ENCODE measurements around the gene MTAP. TPM values are rescaled to one million over a fixed set of nuclear protein-coding genes. Genes with fewer than 3 reads are reported as not detected.

Gene MTAP
- total RNA-seq, 1 donor from 2014 or later: 56.1 TPM

DNA sequence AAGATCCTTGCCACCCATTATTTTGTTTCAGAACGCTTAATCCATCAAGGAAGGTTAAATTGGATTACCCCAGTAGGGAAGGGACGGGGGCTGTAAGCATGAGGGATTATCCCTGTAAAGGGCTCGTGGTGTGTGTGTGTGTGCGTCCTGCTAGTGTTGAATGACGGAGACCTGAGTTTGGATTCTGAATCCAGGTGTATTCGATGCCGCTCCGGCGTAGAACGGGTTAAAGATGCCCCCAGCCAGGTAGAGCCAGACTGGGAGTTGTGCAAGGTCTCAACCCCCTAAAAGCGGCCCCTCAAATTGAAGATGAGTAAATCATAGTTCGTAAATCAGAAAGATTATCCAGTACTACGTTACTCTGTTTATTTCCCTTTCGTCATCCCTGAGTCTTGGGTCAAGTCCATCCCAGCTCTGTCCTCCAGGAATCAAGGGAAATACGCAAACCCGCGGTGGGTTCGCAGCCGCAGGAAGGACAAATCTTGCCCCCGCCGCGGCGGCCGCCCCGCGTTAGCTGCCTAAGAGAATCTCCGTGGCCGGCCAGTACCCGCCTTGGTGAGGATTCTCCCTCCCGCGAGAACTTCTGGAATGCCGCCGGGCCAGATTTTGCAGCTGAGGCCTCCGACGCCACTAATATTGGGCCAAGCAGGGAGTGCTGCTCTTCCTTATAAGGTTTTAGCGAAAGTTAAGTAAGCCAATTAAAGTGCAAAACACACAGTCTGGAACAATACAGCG lies 586 bp upstream of the MTAP start:
- Mint-ChIP-seq H3K27ac (ENCODE audit: unreplicated experiment) (peak overlapping the region; percentile 94), H3K4me3 (ENCODE audit: unreplicated experiment) (peak overlapping the region; percentile 99), H3K36me3 (ENCODE audit: low read depth, unreplicated experiment) (peaks cover 8% of the 10 kb centered on the region), H3K4me1 (ENCODE audit: low read depth, unreplicated experiment) (peaks cover 26% of the 10 kb centered on the region), H3K27me3 (ENCODE audit: low read depth, unreplicated experiment) (no peaks in the 10 kb centered on the region), H3K9me3 (ENCODE audit: unreplicated experiment) (no peaks in the 10 kb centered on the region)
- H4K20me1 ChIP-seq (ENCODE audit: insufficient read depth, low read length): peaks cover 39% of the 10 kb centered on the region
- H3K4me2 ChIP-seq (ENCODE audit: low read length): peak overlapping the region; percentile 94
- peak overlapping the region; percentile 85 for H3K4me3 ChIP-seq (ENCODE audit: insufficient read depth, low read depth, low read length)
- H3K4me1 ChIP-seq (ENCODE audit: insufficient read depth, low read length): peaks cover 28% of the 10 kb centered on the region
- no peaks in the 10 kb centered on the region for H3K9me3 ChIP-seq (ENCODE audit: insufficient read depth, low read depth, low read length)
- H3K9ac ChIP-seq (ENCODE audit: low read length): peak overlapping the region; percentile 86
- H3K27ac ChIP-seq (ENCODE audit: low read depth, low read length): peak overlapping the region; percentile 74
- no peak for TF ChIP-seq EZH2 (IDR thresholded peaks at IDR 0.05; ENCODE audit: insufficient read depth, low read length)
- TF ChIP-seq CTCF (IDR thresholded peaks at IDR 0.05; ENCODE audit: insufficient read depth, low read depth, low read length): no peak
- FAIRE-seq (no peak), DNase-seq (ENCODE audit: low read depth) (peak; percentile 82)
- peaks cover 54% of the 10 kb centered on the region for H3K79me2 ChIP-seq (ENCODE audit: insufficient read depth, low read length)
- H2AFZ ChIP-seq (ENCODE audit: low read depth, low read length): peak overlapping the region; percentile 85
- no peaks in the 10 kb centered on the region for H3K27me3 ChIP-seq (ENCODE audit: insufficient read depth, low read length)
- no peaks in the 10 kb centered on the region for H3K36me3 ChIP-seq (ENCODE audit: insufficient read depth, low read length)

DNA sequence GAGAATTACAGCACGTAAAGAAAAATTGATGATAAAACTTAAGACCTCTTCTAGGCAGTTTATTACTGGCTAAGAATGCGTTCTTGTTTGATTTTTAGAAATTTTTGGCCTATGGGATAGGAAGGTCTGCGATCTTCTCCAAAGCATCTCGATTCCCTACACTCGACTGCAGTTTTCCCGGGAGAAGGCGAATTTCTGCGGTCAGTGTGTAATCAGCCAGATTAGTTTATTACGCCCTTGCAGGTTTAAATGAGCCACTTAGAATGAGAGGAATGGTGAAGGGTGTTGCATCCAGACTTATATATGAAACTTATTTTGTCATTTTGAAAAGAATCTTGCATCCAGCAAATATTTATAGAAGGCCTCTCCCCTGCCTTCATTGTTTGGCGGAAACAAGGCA lies 1.2 kb downstream of the MTAP start:
- Mint-ChIP-seq H3K4me1 (ENCODE audit: low read depth, unreplicated experiment) (peaks cover 22% of the 10 kb centered on the region), H3K4me3 (ENCODE audit: unreplicated experiment) (peak overlapping the region; percentile 99), H3K9me3 (ENCODE audit: unreplicated experiment) (no peaks in the 10 kb centered on the region), H3K27me3 (ENCODE audit: low read depth, unreplicated experiment) (no peaks in the 10 kb centered on the region), H3K36me3 (ENCODE audit: low read depth, unreplicated experiment) (peaks cover 12% of the 10 kb centered on the region), H3K27ac (ENCODE audit: unreplicated experiment) (peak overlapping the region; percentile 89)
- Histone ChIP-seq H3K79me2 (ENCODE audit: insufficient read depth, low read length) (peaks cover 72% of the 10 kb centered on the region), H3K4me1 (ENCODE audit: insufficient read depth, low read length) (peaks cover 26% of the 10 kb centered on the region), H3K9me3 (ENCODE audit: insufficient read depth, low read depth, low read length) (no peaks in the 10 kb centered on the region), H3K4me3 (ENCODE audit: insufficient read depth, low read depth, low read length) (peak overlapping the region; percentile 85), H3K27me3 (ENCODE audit: insufficient read depth, low read length) (no peaks in the 10 kb centered on the region), H3K9ac (ENCODE audit: low read length) (peak overlapping the region; percentile 86), H3K4me2 (ENCODE audit: low read length) (peak overlapping the region; percentile 94), H2AFZ (ENCODE audit: low read depth, low read length) (peak overlapping the region; percentile 85), H4K20me1 (ENCODE audit: insufficient read depth, low read length) (peaks cover 56% of the 10 kb centered on the region), H3K36me3 (ENCODE audit: insufficient read depth, low read length) (no peaks in the 10 kb centered on the region), H3K27ac (ENCODE audit: low read depth, low read length) (peak overlapping the region; percentile 74)
- DNase-seq (ENCODE audit: low read depth): peak; percentile 39
- no peak for FAIRE-seq
- no peak for TF ChIP-seq CTCF (IDR thresholded peaks at IDR 0.05; ENCODE audit: insufficient read depth, low read depth, low read length)
- TF ChIP-seq EZH2 (IDR thresholded peaks at IDR 0.05; ENCODE audit: insufficient read depth, low read length): no peak

DNA sequence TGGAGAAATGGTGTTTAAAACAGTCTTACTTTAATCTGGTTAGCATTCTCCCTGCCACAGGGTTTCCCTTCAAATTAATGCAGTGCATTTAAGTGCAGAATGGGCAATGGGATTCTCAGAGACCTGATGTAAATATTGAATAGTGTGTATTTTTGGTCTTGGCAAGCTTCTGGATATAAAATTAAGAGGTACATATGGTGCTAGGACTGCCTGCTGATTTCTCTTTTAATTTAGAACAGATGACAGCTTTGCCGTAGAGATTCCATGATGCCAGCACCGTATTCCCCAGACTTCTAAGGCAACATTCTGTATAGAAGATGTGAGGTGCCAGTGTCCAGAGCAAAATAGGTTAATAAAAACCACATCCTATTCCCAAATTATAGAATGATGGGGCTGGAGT lies 1.9 kb downstream of the MTAP start:
- H3K27ac Mint-ChIP-seq (ENCODE audit: unreplicated experiment): no peak overlapping the region
- H3K36me3 Mint-ChIP-seq (ENCODE audit: low read depth, unreplicated experiment): peaks cover 15% of the 10 kb centered on the region

More for the DNA sequence above, 1.9 kb downstream of the MTAP start:
- Histone ChIP-seq H2AFZ (ENCODE audit: low read depth, low read length) (no peak overlapping the region), H3K4me2 (ENCODE audit: low read length) (peak overlapping the region; percentile 94), H3K9me3 (ENCODE audit: insufficient read depth, low read depth, low read length) (no peaks in the 10 kb centered on the region), H4K20me1 (ENCODE audit: insufficient read depth, low read length) (peaks cover 56% of the 10 kb centered on the region), H3K27ac (ENCODE audit: low read depth, low read length) (no peak overlapping the region), H3K79me2 (ENCODE audit: insufficient read depth, low read length) (peaks cover 79% of the 10 kb centered on the region), H3K36me3 (ENCODE audit: insufficient read depth, low read length) (peaks cover 4% of the 10 kb centered on the region), H3K27me3 (ENCODE audit: insufficient read depth, low read length) (no peaks in the 10 kb centered on the region), H3K4me3 (ENCODE audit: insufficient read depth, low read depth, low read length) (peak overlapping the region; percentile 85), H3K4me1 (ENCODE audit: insufficient read depth, low read length) (peaks cover 26% of the 10 kb centered on the region), H3K9ac (ENCODE audit: low read length) (peak overlapping the region; percentile 86)
- H3K27me3 Mint-ChIP-seq (ENCODE audit: low read depth, unreplicated experiment): no peaks in the 10 kb centered on the region
- no peak for TF ChIP-seq EZH2 (IDR thresholded peaks at IDR 0.05; ENCODE audit: insufficient read depth, low read length)
- TF ChIP-seq CTCF (IDR thresholded peaks at IDR 0.05; ENCODE audit: insufficient read depth, low read depth, low read length): no peak
- H3K4me1 Mint-ChIP-seq (ENCODE audit: low read depth, unreplicated experiment): peaks cover 22% of the 10 kb centered on the region
- FAIRE-seq (no peak), DNase-seq (ENCODE audit: low read depth) (no peak)
- no peaks in the 10 kb centered on the region for H3K9me3 Mint-ChIP-seq (ENCODE audit: unreplicated experiment)
- H3K4me3 Mint-ChIP-seq (ENCODE audit: unreplicated experiment): peak overlapping the region; percentile 99
